ENCODE results near the gene NRG2.
A peak's percentile ranks its signal among the peaks of the same experiment; 100 is the strongest.

Gene NRG2

DNA sequence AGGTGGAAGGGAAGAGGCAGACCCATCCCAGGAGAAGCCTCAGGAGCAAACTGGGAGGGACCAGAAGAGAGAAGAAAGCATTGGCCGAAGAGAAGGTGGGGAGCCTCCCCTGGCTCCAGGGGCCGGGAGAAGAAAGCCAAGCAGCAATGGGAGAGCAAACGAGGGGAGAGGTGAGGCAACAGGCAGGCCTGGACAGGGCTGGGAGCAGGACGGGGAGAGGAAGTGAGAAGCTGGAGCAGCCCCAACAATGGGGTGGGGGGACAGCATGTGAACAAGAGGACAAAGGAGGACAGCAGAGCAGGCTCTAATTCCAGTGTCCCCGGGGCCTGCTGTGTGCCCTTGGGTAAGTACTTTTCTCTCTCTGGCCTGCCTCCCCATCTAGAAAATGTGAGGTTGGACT is 132.2 kb downstream of the NRG2 start:
- TF ChIP-seq, protein P1, sequence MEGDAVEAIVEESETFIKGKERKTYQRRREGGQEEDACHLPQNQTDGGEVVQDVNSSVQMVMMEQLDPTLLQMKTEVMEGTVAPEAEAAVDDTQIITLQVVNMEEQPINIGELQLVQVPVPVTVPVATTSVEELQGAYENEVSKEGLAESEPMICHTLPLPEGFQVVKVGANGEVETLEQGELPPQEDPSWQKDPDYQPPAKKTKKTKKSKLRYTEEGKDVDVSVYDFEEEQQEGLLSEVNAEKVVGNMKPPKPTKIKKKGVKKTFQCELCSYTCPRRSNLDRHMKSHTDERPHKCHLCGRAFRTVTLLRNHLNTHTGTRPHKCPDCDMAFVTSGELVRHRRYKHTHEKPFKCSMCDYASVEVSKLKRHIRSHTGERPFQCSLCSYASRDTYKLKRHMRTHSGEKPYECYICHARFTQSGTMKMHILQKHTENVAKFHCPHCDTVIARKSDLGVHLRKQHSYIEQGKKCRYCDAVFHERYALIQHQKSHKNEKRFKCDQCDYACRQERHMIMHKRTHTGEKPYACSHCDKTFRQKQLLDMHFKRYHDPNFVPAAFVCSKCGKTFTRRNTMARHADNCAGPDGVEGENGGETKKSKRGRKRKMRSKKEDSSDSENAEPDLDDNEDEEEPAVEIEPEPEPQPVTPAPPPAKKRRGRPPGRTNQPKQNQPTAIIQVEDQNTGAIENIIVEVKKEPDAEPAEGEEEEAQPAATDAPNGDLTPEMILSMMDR (IDR thresholded peaks at IDR 0.05; ENCODE audit: low read depth, low read length, missing control alignments): no peak
- no peak overlapping the region for H3K4me3 ChIP-seq (ENCODE audit: low read depth, low read length)
- in situ Hi-C loops (cut with HindIII; ENCODE audit: low sequenced_read_pairs): no loop called here
- no peak for DNase-seq (ENCODE audit: low read depth)

- TF ChIP-seq, protein P1 (IDR thresholded peaks at IDR 0.05; ENCODE audit: low read depth, low read length, missing control alignments): no peak
- in situ Hi-C loops (cut with HindIII; ENCODE audit: low sequenced_read_pairs): no loop called here
- no peak overlapping the region for H3K4me3 ChIP-seq (ENCODE audit: low read depth, low read length)
- DNase-seq (ENCODE audit: low read depth): no peak
These were observed 133.1 kb downstream of the NRG2 start for GRCh38 chr5:139910036-139910435.

GRCh38 chr5:139908749-139909148 is 134.3 kb downstream of the NRG2 start:
- DNase-seq (ENCODE audit: low read depth): no peak
- no peak overlapping the region for H3K4me3 ChIP-seq (ENCODE audit: low read depth, low read length)
- in situ Hi-C loops (cut with HindIII; ENCODE audit: low sequenced_read_pairs): no loop called here
- TF ChIP-seq, protein P1 (IDR thresholded peaks at IDR 0.05; ENCODE audit: low read depth, low read length, missing control alignments): no peak

DNA sequence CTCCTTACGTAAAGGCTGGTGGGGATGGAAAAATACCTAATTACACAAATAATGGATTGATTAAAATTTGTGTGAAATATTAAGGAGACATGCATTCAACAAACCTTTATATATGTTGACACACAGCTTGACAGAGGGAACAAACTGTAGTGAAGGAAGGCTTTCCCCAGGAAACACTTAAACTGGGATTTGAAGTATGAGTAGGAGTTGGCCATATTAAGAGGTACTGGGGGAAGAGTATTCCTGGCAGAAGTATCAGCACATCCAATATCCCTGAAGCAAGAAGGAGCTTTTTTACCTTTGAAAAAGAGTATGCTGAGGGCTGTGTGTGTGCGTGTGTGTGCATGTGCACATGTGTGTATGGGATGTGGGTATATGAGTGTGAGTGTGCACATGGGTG is 136.4 kb downstream of the NRG2 start:
- H3K4me3 ChIP-seq (ENCODE audit: low read depth, low read length): no peak overlapping the region
- TF ChIP-seq, protein P1 (IDR thresholded peaks at IDR 0.05; ENCODE audit: low read depth, low read length, missing control alignments): no peak
- in situ Hi-C loops (cut with HindIII; ENCODE audit: low sequenced_read_pairs): no loop called here
- DNase-seq (ENCODE audit: low read depth): no peak

- DNase-seq (ENCODE audit: low read depth): no peak
- TF ChIP-seq, protein P1 (IDR thresholded peaks at IDR 0.05; ENCODE audit: low read depth, low read length, missing control alignments): no peak
- H3K4me3 ChIP-seq (ENCODE audit: low read depth, low read length): peak overlapping the region; percentile 33
- in situ Hi-C loops (cut with HindIII; ENCODE audit: low sequenced_read_pairs): no loop called here
These were observed 138.1 kb downstream of the NRG2 start for GRCh38 chr5:139904816-139905661.

DNA sequence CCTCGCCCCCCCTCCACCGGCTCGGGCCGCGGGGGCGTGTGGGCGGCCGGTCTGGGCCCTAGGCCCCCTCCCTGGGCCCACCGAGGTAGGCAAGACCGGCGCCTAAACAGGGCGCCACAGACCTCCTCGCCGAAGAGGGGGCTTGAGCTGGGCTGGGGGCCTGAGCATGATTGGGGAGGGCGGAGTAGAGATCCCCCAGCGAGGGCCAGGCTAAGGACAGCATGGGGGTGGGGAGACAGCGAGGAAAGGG is 138.6 kb downstream of the NRG2 start:
- TF ChIP-seq, protein P1 (IDR thresholded peaks at IDR 0.05; ENCODE audit: low read depth, low read length, missing control alignments): no peak
- peak overlapping the region; percentile 33 for H3K4me3 ChIP-seq (ENCODE audit: low read depth, low read length)
- in situ Hi-C loops (cut with HindIII; ENCODE audit: low sequenced_read_pairs): no loop called here
- DNase-seq (ENCODE audit: low read depth): no peak
